ENCODE measurements around the gene KRT3. TPM values are rescaled to one million over a fixed set of nuclear protein-coding genes. Genes with fewer than 3 reads are reported as not detected.
"Not testable (repeated sequence)": the region's sequence is repeated elsewhere in the genome, so short reads cannot be mapped to it uniquely, and the experiment has no call there.

KRT3 gene
- total RNA-seq, 1 donor from 2014 or later = not detected

DNA sequence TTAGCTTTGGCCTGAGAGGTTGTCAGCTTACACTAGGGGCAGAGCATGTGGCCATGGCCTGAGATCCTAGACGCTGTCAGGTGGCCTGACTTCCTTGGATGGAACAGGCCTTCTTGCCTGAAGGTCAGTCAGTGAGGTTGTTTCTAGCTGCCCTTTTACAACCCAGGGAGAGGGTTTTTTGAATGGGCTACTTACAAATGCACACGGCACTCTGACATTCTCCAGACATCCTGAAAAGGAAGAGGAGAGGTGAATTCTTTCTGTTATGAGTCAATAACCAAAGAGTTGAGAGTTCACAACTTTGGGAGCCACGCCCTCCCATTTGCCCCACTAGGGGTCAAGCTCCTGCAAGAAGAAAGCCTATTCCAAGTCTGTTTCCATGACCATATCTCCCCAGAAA, 26.6 kb downstream of the KRT3 start:
- no peak for DNase-seq
- ATAC-seq = no peak
- intact Hi-C loops (cut with micrococcal nuclease) = no loop called here

DNA sequence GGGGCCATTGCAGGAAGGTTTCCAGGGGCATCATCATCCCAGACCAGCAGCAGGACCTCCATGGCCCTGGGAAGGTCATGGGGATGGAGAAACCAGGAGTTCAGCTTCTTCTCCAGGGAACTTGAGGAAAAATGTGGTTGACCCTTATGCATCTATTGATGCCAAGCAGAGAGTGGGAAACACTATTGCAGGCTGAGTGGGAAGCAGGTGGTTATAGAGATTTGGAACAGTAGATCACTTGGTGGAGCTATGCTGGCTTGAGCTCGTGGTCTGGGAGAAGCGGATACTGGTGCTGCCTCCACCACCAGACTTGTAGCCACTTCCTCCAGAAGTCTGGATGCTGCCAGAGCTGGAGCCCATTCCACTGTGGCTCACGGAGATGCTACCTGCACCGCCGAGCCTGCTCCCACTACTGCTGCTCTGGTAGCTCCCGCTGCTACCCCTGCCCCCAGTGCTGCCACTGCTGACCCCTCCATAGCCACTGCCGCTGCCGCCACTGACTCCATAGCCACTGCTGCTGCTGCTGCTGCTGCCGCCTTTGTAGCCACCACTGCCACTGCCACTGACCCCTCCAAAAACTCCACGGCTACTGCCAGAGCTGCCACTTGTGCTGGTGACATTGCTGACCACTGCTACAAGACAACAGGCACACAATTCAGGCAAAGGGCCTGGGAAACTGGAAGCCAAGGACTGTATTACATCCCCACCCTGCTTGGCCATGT, 27.3 kb downstream of the KRT3 start:
- intact Hi-C loops (cut with micrococcal nuclease) = no loop called here
- ATAC-seq (no peak), DNase-seq (no peak)

DNA sequence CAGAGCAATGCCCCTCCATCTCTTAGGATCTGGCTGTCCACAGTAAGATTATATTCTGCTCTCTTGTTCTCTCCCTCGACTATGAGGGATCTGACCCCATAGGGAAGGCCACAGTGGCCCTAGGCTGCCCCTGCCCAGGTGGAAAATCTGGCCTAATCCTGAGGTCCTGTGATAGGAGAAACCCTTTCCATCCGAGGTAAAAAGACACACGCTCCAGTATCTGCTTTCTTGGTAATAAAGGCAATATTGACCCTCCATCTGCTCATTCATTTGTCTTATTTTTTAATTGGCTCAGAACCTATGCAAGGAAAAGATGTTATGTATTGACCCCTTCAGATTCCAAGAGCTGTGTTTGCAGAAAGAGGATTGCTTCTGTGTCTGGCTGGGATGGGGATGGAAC, 28.5 kb downstream of the KRT3 start:
- no peak for DNase-seq
- intact Hi-C loops (cut with micrococcal nuclease) = no loop called here
- ATAC-seq = no peak

DNA sequence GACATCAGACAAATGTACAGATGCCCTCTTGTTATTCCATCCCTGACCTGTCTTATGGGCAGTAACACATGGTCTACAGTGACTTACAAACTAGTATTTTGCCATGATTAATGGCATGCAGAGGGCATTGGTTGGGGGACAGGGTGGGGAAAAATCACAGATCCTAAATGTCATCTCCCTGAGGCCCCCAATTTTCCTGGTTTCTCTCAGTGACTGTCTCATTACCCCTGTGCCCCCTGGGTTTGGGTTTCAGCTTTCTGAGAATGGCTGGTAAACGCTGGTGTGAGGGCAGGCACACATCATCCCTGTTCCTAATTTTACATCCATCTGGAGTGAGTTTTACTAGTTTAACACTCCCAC, 28.9 kb downstream of the KRT3 start:
- intact Hi-C loops (cut with micrococcal nuclease) = no loop called here
- ATAC-seq (no peak), DNase-seq (no peak)

DNA sequence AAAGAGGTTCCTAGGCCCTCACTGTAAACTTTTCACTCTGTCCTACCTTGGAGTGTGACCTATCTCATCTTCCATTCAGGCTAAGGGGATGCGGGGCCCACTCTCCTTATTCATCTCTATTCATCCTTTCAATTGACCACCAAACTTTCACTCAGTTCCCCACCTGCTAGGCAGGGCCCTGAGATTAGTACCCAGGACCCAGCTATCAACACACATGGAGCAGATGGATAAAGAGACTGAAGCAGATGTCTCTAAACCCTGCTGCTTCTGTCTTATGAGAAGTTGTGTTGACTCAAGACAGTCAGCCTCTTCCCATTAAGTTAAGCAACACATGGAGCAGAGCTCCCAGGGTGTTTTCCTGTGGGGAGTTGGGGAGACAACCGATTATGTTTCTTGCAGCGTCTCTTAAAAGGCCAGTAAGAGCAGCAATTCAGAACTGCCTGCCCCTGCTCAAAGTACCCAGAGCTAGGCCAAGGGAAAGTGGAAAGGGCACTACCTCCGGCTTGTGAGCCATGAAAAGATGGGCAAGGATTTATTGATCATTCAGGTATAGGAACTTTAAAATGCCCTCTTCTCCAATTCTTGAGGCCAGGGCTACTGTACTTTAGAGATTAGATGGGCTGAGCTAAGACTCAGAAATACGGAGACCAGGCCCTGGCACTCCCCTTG, 29.4 kb downstream of the KRT3 start:
- no peak for ATAC-seq
- no peak for DNase-seq
- intact Hi-C loops (cut with micrococcal nuclease) = no loop called here

DNA sequence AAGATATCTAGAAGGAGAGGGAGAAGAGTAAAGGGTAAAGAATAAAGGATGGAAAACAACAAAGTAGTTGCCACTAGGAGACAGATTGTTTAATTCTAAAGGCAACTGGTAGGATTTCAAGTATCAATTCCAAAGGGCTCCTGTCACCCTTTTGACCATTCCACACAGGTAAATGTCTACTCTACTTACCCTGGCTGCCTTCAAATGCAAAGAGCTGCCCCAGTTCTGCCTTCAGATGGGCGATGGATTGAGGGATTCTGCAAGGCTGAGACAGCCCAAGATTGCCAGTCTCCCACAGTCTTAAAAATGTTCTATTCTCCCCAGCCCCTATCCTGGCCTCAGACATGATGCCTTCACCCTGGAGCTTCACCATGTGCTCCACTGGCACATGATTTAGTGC, 30.2 kb downstream of the KRT3 start:
- intact Hi-C loops (cut with micrococcal nuclease) = no loop called here
- DNase-seq (no peak), ATAC-seq (no peak)

DNA sequence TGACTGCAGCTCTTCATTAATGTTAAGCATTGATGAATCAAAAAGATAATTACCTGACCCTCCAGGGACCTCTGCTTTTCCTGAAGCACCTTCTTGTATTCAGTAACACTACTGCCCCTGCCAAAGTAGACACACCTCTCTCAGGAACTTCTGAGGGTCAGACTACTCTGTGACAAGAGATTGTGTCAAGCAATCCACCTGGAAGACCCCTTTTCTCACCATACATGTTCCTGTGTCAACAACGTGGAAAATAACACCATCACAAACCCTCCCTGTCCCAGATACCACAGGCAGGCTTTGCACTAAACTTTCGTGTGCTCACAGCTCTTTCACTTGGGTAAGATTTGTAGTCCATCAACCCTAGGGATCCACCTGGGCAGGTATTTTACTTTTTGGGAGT, 31.9 kb downstream of the KRT3 start:
- DNase-seq (no peak), ATAC-seq (no peak)
- intact Hi-C loops (cut with micrococcal nuclease) = no loop called here

DNA sequence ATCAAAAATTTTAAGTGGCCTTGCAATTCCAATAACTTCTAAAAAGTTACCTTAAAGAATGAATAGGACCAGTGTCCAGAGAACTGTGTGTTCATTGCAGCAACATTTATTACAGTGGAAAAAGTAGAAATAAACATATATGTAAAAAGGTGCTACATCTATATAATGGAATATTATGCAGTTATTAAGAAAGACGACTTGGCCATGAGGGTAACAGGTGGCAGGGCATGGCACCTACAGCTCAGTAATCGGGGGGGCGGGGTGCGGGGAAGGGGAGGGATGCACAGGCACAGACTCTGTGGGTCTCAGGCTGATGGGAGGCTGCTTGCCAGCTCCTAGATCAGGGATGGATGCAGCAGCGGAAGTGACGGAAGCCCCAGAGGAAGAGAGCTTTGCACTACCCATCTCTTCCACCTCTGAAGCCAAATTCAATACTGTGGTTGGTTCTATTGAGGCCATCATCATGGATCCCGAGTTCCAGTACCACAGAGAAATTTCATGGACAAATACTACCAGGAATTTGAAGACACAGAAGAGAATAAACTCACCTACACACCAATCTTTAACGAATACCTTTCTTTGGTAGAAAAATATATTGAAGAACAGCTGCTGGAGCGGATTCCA, 32.8 kb downstream of the KRT3 start:
- ATAC-seq (no peak), DNase-seq (no peak)
- intact Hi-C loops (cut with micrococcal nuclease) = no loop called here

DNA sequence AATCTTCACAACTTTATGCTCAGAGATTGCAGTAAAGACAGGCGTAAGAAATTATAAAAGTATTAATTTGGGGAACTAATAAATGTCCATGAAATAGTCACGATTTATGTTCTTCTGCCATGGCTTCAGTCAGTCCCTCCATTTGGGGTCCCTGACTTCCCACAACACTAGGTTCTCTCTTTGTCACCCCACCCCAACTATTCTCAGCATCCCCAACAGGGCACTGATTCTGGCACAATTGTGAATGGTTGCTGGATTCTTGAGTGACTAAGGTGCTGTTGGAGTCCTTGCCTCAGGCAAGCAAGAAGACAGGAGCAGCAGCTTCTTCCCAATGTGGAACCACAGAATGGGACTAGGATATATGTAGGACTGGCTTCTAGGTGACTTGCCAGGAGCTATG, 34.1 kb downstream of the KRT3 start:
- no peak for ATAC-seq
- no peak for DNase-seq
- intact Hi-C loops (cut with micrococcal nuclease) = no loop called here

DNA sequence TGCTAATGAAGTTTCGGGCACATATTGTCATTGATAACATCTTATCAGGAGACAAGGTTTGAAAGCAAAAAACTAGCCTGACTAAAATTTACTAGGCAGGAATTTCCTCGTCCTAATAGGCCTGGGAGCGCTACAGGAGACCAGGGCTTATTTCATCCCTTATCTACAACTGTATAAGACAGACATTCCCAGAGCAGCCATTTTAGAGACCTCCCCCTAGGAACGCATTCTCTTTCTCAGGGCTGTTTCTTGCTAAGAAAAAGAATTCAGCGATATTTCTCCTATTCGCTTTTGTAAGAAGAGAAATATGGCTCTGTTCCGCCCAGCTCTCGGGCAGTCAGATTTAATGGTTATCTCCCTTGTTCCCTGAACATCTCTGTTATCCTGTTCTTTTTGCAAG, 34.7 kb downstream of the KRT3 start:
- ATAC-seq; intact Hi-C loops (cut with micrococcal nuclease): not testable (repeated sequence)

DNA sequence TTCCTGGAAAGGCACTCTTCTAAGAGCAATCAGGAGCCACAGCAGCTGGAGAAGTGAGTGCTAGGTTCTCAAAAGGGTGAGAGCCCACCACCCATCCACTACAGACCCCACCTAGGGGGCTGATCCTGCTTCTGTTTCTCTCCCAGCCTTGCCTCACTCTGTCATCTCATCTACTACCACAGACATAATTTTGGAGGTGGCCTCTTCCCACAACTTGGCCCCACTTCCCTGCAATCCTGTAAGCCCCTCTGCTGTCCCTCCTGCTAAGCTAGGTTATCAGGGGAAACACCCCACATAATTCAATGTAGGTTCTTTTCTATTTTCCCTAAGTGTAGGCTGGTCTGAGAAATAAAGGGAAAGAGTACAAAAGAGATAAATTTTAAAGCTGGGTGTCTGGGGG, 35.3 kb downstream of the KRT3 start:
- intact Hi-C loops (cut with micrococcal nuclease) = no loop called here
- DNase-seq (no peak), ATAC-seq (no peak)

More for the DNA sequence above, 34.7 kb downstream of the KRT3 start:
- not testable (repeated sequence) for DNase-seq

DNA sequence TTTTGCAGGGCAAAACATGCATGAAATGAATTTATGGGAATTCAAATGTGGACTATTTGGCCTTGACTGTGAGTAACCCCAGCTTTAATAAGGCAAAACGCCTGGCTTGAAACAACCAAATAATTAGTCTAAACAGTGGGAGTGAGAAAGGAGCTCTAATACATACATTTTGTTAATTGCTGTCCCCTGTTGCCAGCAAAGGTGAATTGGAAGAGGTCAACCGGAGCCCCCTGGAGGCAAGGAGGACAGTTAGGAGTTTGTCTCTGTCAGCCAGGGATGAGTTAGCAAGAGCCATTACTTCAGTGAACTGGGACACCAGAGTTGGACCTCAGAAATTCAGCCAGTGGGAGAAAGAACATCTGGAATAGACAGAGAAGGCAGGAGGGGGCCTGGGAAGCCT, 36.2 kb downstream of the KRT3 start:
- intact Hi-C loops (cut with micrococcal nuclease) = no loop called here
- ATAC-seq (no peak), DNase-seq (no peak)

DNA sequence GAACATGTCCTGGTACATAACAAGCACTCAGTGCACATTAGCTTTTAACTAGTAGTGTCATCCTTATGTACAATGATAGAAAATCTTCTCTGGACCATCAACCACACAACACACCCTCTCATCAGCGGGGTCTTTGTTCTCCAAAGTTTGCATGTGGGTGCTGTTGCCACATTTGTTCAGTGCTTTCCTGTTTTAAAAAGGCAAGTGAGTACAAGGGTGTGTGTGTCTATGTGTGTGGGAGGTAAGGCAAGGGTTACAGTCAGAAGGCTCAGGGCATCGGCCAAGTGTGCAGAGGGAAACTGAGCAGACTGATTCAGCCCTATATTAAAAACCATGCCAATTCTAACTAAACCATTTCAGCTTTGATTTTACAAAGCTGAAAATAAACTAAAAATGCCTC, 36.7 kb downstream of the KRT3 start:
- ATAC-seq (no peak), DNase-seq (no peak)
- intact Hi-C loops (cut with micrococcal nuclease) = no loop called here

DNA sequence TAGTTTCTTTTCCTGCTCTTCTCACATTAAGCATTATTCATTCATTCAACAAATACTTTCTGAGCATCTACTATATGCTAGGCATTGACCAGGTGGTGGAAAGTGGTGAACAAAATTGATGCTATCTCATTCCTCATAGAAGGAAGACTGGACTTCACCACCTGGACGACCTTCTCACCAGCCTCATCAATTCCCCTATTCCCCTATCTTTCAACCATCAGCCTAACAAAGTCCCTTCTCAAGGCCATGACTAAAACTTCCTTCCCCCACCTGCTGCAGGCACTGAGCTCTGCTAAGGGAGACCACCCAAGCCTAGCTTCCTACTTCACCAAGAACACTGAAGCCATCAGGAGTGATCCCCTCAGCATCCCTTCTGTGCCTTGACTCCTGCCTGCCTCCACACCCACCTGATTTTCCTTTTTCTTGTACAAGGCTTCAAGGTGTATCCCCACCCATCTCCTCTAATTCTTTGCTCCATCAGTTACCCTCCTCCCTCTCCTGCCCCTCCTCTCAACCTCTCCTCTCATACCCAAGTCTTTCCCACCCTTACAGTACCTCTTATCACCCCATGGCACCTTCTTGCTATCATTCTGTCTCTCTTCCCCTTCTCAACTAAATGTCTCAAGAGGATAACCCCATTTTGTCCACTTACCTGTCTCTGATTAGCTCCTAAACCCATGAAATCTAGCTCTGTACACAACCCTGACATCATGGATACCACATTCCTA, 38.3 kb downstream of the KRT3 start:
- no peak for ATAC-seq
- intact Hi-C loops (cut with micrococcal nuclease) = no loop called here
- no peak for DNase-seq

DNA sequence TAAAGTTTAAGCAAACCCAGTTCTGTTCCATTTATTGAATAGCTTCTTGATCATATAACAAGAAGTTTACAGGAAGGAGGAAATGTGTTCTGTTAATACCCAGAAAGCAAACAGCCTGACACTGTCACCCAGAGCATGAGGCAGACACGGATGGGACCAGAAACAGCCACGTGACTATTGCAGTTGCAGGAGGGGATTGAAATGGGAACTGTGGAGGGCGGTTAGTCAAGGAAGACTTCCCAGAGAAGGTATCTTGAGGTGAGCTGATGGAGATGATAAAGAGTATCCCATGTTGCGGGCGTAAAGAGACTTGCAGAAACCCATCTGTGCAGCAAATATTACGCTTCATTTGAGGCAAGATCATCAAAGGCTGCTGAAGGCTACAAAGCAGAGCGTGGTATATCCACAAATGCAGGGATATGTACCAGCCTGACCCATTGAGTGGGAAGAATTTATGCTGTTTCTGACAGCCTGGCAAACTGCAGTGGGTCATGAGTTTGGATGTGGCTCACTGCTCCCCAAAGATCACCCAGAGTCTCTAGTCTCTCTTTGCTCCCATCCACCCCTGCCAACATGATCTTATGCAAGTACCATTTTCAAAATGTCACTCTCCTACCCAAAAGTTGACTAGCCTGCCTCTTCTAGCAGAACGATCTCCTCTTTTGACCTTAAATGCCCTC, 39.5 kb downstream of the KRT3 start:
- no peak for DNase-seq
- no peak for ATAC-seq
- intact Hi-C loops (cut with micrococcal nuclease) = no loop called here

DNA sequence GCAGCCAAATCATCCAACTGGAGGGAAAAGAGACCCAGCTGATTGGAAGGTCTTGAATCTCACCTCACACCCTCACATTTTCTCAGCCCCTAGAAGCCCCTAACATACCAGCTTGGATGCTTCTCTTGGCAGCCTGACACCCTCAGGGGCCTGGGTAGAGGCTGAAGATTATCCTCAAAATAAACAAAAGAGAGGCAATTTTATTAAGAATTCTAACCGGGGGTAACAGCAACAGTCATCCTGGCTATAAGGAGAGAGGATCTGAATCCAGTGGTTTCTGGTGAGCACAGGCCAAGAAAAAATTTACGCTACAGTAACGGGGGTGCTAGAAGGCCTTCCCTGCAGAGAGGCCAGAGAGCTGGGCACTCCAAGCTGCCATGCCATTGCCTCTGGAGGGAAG, 40.4 kb downstream of the KRT3 start:
- ATAC-seq (no peak), DNase-seq (no peak)
- intact Hi-C loops (cut with micrococcal nuclease) = no loop called here

DNA sequence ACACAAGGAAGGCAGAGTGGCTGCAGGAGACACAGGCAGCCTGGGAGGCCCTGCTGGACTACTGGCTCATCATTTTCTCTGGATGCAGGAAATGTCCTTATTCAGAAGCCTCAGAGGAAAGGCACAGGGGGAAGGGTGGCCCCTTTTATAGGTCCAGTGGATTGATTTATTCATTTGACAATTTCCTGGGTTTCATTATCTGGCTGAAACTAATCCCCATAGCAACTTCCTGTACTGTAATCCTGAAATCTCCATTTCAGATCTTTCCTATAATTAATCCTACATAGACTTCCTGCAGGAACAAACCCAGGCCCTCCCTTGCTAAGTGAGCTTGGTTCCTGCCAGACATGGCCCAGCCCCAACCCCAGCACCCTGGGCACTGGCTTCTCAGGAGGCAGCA, 41.8 kb downstream of the KRT3 start:
- no peak for DNase-seq
- intact Hi-C loops (cut with micrococcal nuclease) = no loop called here
- ATAC-seq = no peak

DNA sequence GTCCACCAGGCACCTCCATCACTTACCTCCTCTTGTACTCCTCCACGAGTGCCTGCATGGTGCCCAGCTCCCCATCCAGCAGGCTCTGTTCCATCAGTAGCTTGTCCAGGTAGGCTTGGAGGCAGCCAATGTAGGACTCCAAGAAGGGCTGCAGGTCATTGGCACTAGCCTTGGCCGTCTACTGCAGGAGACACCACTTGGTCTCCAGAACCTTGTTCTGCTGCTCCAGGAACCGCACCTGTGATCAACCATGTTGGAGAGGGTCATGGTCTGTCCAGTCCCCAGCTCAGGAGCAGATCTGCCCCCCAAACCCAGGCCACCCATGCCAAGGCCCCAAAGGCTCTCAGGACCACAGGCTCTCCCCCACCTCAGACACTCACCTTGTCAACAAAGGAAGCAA, 42.6 kb downstream of the KRT3 start:
- intact Hi-C loops (cut with micrococcal nuclease) = no loop called here
- no peak for ATAC-seq

DNA sequence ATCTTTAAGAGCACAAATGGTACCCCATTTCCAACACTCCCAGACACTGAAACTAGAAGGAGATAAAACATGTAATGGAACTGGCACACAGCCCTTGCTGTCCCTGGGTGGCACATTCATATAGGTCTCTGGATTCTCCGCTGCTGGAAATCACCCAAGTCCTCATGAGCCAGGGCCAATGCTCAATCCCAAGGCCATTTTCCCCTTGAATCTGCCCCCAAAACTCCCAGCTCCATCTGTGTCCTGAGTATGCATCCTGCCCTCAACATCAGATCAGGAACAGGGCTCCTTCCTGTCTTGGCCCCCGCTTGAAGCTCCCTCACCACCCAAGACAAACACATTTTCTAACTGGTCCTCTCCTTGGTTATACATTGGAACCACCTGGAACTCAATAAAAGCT, 43.4 kb downstream of the KRT3 start:
- intact Hi-C loops (cut with micrococcal nuclease) = no loop called here
- DNase-seq = no peak
- no peak for ATAC-seq

More for the DNA sequence above, 42.6 kb downstream of the KRT3 start:
- no peak for DNase-seq

DNA sequence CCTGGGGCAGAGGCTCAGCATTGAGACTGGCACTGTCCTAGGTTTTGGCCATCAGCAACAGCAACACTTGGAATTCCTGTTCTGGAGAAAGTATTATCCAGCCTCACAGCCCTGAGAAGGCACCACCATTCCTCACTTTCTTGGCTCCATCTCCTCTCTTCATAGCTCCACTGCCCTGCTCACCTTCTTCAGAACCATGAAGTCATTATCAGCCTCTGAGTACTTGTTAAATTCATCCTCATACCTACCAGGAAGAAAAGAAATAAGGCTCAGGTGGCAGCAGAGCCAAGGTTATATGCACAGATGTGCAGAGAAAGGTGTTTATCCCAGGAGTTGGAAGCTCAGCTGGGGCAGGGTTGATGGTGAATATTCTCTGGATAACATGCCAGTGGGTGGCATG, 44.1 kb downstream of the KRT3 start:
- no peak for DNase-seq
- ATAC-seq = no peak
- intact Hi-C loops (cut with micrococcal nuclease) = no loop called here
